HG03460 (cell line): ENCODE data around the gene ZNF407.

Source experiments
- ATAC-seq: cut with Tn5 transposase; IDR thresholded peaks from one replicate; pipeline ENCODE4 v1.9.1; 2021; ENCODE audit not compliant: unreplicated experiment

The ZNF407 gene

GRCh38 chr18:75064513-75064905 lies 466.8 kb downstream of the ZNF407 start:
- no peak for ATAC-seq

- ATAC-seq: no peak
Observed at GRCh38 chr18:75065251-75066000, 467.8 kb downstream of the ZNF407 start.

GRCh38 chr18:75066021-75066880 lies 468.6 kb downstream of the ZNF407 start:
- no peak for ATAC-seq

GRCh38 chr18:75066936-75067335 lies 469.3 kb downstream of the ZNF407 start:
- no peak for ATAC-seq

GRCh38 chr18:75067996-75068645 lies 470.5 kb downstream of the ZNF407 start:
- no peak for ATAC-seq

- ATAC-seq: no peak
Observed at GRCh38 chr18:75068682-75069435, 471.2 kb downstream of the ZNF407 start.

- no peak for ATAC-seq
Observed at GRCh38 chr18:75070235-75070624, 472.6 kb downstream of the ZNF407 start.

GRCh38 chr18:75070625-75071483 lies 473.2 kb downstream of the ZNF407 start:
- ATAC-seq: peak; percentile 84

- no peak for ATAC-seq
Observed at GRCh38 chr18:75071484-75071785, 473.8 kb downstream of the ZNF407 start.

- no peak for ATAC-seq
Observed at GRCh38 chr18:75071866-75072671, 474.4 kb downstream of the ZNF407 start.

GRCh38 chr18:75072672-75073371 lies 475.2 kb downstream of the ZNF407 start:
- ATAC-seq: no peak

GRCh38 chr18:75073654-75074053 lies 476.0 kb downstream of the ZNF407 start:
- ATAC-seq: no peak

GRCh38 chr18:75074196-75075015 lies 476.7 kb downstream of the ZNF407 start:
- no peak for ATAC-seq

- ATAC-seq: no peak
Observed at GRCh38 chr18:75075016-75075305, 477.3 kb downstream of the ZNF407 start.

- ATAC-seq: no peak
Observed at GRCh38 chr18:75075429-75075841, 477.8 kb downstream of the ZNF407 start.

- no peak for ATAC-seq
Observed at GRCh38 chr18:75076286-75076685, 478.6 kb downstream of the ZNF407 start.

- ATAC-seq: no peak
Observed at GRCh38 chr18:75081486-75081885, 483.8 kb downstream of the ZNF407 start.

- no peak for ATAC-seq
Observed at GRCh38 chr18:75083131-75083530, 485.5 kb downstream of the ZNF407 start.
